ENCODE results near the gene TSC22D2. TPM values are rescaled to one million over a fixed set of nuclear protein-coding genes. Genes with fewer than 3 reads are reported as not detected.
A peak's percentile ranks its signal among the peaks of the same experiment; 100 is the strongest.

The TSC22D2 gene
- polyA plus RNA-seq, 3 donors = 5.1 to 12.9 (median 5.7) TPM

DNA sequence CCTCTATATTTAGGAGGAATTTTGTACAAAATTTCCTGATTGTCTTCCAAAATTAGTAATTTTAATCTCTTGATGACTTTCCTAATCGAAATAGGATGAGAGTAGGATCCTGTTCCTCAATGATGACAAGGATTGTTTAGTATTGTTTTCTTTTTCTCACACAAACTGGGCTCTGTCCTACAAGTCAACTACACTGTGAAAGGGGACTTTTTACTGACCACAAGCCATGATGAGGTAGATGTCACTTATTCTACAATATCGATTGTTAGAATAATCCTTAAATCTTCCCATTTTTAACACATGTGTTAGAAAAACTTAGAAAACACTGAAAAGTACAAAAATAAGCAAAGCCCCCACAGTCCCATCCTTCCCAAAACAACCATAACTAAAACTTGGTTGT is 35.8 kb upstream of the TSC22D2 start:
- H3K36me3 Mint-ChIP-seq = no peaks in the 10 kb centered on the region
- no peaks in the 10 kb centered on the region for H3K79me2 ChIP-seq (ENCODE audit: insufficient read depth, low read length)
- peaks cover 10 to 21% of the 10 kb centered on the region in 2 donors for H3K4me1 ChIP-seq (ENCODE audit: control insufficient read depth in 1 of 2, insufficient read depth in 2 of 2, low read length in 2 of 2)
- no peak overlapping the region for H3K4me3 ChIP-seq (replicated peaks in 1 of 3; ENCODE audit: low read depth in 2 of 3, low read length in 3 of 3)
- TF ChIP-seq, protein P1, sequence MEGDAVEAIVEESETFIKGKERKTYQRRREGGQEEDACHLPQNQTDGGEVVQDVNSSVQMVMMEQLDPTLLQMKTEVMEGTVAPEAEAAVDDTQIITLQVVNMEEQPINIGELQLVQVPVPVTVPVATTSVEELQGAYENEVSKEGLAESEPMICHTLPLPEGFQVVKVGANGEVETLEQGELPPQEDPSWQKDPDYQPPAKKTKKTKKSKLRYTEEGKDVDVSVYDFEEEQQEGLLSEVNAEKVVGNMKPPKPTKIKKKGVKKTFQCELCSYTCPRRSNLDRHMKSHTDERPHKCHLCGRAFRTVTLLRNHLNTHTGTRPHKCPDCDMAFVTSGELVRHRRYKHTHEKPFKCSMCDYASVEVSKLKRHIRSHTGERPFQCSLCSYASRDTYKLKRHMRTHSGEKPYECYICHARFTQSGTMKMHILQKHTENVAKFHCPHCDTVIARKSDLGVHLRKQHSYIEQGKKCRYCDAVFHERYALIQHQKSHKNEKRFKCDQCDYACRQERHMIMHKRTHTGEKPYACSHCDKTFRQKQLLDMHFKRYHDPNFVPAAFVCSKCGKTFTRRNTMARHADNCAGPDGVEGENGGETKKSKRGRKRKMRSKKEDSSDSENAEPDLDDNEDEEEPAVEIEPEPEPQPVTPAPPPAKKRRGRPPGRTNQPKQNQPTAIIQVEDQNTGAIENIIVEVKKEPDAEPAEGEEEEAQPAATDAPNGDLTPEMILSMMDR (IDR thresholded peaks at IDR 0.05) = no peak
- intact Hi-C loops (cut with micrococcal nuclease) = no loop called here
- H3K27me3 ChIP-seq (ENCODE audit: control insufficient read depth in 2 of 2, insufficient read depth in 2 of 2, low read length in 2 of 2) = no peaks in the 10 kb centered on the region
- no CpG with 5 or more reads among the region's 2 CpGs for WGBS (ENCODE audit: insufficient coverage)
- no peak overlapping the region for H3K9ac ChIP-seq (ENCODE audit: insufficient read depth, low read length, poor library complexity, severe bottlenecking)
- H2AFZ ChIP-seq (ENCODE audit: insufficient read depth, low read depth, low read length, poor library complexity, severe bottlenecking) = no peak overlapping the region
- H3K36me3 ChIP-seq (replicated peaks in 1 of 2; ENCODE audit: control insufficient read depth in 1 of 2, insufficient read depth in 2 of 2, low read length in 2 of 2) = no peaks in the 10 kb centered on the region
- H3K27ac ChIP-seq (ENCODE audit: low read depth in 1 of 2, low read length in 2 of 2) = no peak overlapping the region
- H3K4me3 Mint-ChIP-seq = no peak overlapping the region
- H4K20me1 ChIP-seq (ENCODE audit: insufficient read depth, low read length) = no peaks in the 10 kb centered on the region
- H3K27ac Mint-ChIP-seq = no peak overlapping the region
- peaks cover 0 to 3% (median 0%) of the 10 kb centered on the region in 7 donors for H3K9me3 Mint-ChIP-seq
- H3K4me1 Mint-ChIP-seq = peaks cover 26% of the 10 kb centered on the region
- H3K9me3 ChIP-seq (replicated peaks in 1 of 2; ENCODE audit: control insufficient read depth in 1 of 2, insufficient read depth in 1 of 2, low read length in 2 of 2) = no peaks in the 10 kb centered on the region
- H3K4me2 ChIP-seq (replicated peaks; ENCODE audit: extremely low read depth, low read length, poor library complexity, severe bottlenecking) = no peak overlapping the region
- no peak for DNase-seq
- peaks cover 0 to 1% (median 0%) of the 10 kb centered on the region in 3 donors for H3K27me3 Mint-ChIP-seq (ENCODE audit: low read depth in 3 of 3)

DNA sequence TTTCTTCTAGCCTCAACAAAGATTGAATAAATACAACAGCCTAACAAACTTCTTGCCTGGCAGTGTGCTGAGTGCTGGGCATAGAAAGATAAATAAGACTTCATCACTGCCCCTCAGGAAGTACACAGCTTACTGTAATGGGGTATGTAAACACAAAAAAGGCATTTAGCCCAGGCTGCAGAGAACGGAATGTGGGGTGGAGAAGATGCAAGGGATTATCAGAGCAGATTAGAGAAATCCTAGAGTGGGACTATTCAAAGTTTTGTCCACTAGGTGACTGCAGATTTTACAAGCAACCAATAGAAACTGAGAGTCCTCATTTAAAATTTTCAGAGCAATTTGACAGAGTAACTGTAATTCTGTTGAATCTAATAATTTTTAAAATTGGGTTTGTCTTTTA is 35.4 kb upstream of the TSC22D2 start:
- Histone ChIP-seq H3K36me3 (replicated peaks in 1 of 2; ENCODE audit: control insufficient read depth in 1 of 2, insufficient read depth in 2 of 2, low read length in 2 of 2) (no peaks in the 10 kb centered on the region), H3K4me3 (replicated peaks in 1 of 3; ENCODE audit: low read depth in 2 of 3, low read length in 3 of 3) (no peak overlapping the region), H3K4me2 (replicated peaks; ENCODE audit: extremely low read depth, low read length, poor library complexity, severe bottlenecking) (no peak overlapping the region), H3K27me3 (ENCODE audit: control insufficient read depth in 2 of 2, insufficient read depth in 2 of 2, low read length in 2 of 2) (no peaks in the 10 kb centered on the region), H3K9ac (ENCODE audit: insufficient read depth, low read length, poor library complexity, severe bottlenecking) (no peak overlapping the region), H4K20me1 (ENCODE audit: insufficient read depth, low read length) (no peaks in the 10 kb centered on the region), H3K27ac (ENCODE audit: low read depth in 1 of 2, low read length in 2 of 2) (no peak overlapping the region), H3K9me3 (replicated peaks in 1 of 2; ENCODE audit: control insufficient read depth in 1 of 2, insufficient read depth in 1 of 2, low read length in 2 of 2) (no peaks in the 10 kb centered on the region), H3K4me1 (ENCODE audit: control insufficient read depth in 1 of 2, insufficient read depth in 2 of 2, low read length in 2 of 2) (peaks cover 10 to 21% of the 10 kb centered on the region in 2 donors), H2AFZ (ENCODE audit: insufficient read depth, low read depth, low read length, poor library complexity, severe bottlenecking) (no peak overlapping the region), H3K79me2 (ENCODE audit: insufficient read depth, low read length) (no peaks in the 10 kb centered on the region)
- TF ChIP-seq, protein P1 (IDR thresholded peaks at IDR 0.05) = peak; percentile 52
- intact Hi-C loops (cut with micrococcal nuclease) = no loop called here
- Mint-ChIP-seq H3K36me3 (no peaks in the 10 kb centered on the region), H3K9me3 (peaks cover 0 to 3% (median 0%) of the 10 kb centered on the region in 7 donors), H3K27me3 (ENCODE audit: low read depth in 3 of 3) (peaks cover 0 to 1% (median 0%) of the 10 kb centered on the region in 3 donors), H3K4me3 (no peak overlapping the region), H3K4me1 (peaks cover 26% of the 10 kb centered on the region), H3K27ac (no peak overlapping the region)
- WGBS (ENCODE audit: insufficient coverage) = 100% methylated on average over 1 of the region's 1 CpG
- no peak for DNase-seq
